ENCODE results near the gene GNAI2.
"Not testable (repeated sequence)": the region's sequence is repeated elsewhere in the genome, so short reads cannot be mapped to it uniquely, and the experiment has no call there.

The GNAI2 gene

GRCh38 chr3:50204804-50205412 lies 31.1 kb upstream of the GNAI2 start, which contains the start of gene SLC38A3:
SLC38A3 (plus strand) TSS chr3:50205271; CDS start chr3:50214200, 8,929 bp downstream.
- peak; percentile 56 for DNase-seq (ENCODE audit: low spot score)

DNA sequence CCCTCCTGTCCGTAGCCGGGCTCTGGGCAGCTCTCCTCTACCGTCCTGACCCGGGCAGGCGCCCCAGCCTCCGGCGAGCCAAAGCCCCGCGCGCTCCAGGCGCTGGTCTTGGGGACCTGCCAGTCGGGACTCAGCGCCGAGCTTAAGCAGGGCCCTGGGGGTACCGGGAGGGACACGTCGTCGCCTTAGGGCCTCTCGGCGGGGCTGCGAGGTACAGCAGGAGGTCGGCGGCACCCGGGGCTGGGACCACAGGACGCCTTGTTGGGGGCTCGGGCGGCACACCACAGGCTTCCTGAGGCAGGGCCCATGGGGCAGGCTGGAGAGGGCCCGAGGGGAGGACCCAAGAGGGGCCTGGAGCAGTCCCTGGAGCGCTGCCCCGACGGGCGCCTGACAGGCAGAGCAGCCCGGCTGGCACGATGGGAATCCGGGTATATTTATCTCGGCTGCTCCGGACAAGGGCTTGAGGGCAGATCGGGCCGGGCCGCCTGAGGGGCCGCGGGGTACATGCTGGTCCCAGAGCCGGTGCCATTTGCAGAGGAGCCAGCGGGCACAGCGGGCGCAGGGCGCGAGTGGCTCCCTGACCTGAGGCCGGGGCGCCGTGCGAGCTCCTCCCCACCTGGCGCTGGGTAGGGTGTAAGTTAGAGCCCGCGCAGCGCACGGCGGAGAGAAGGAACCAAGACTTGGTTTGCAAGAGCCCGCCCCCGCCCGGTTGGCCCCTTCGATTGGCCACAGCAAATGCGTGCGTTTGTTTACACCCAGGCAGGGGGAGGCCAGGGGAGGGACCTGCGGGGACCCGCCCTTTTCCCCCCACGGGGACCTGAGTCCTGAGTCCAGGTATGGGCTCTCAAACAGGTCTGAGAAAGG lies 30.4 kb upstream of the GNAI2 start:
- no peak for DNase-seq (ENCODE audit: low spot score)

GRCh38 chr3:50207359-50208042 lies 28.5 kb upstream of the GNAI2 start:
- DNase-seq (ENCODE audit: low spot score) = no peak

GRCh38 chr3:50208677-50209344 lies 27.2 kb upstream of the GNAI2 start:
- no peak for DNase-seq (ENCODE audit: low spot score)

DNA sequence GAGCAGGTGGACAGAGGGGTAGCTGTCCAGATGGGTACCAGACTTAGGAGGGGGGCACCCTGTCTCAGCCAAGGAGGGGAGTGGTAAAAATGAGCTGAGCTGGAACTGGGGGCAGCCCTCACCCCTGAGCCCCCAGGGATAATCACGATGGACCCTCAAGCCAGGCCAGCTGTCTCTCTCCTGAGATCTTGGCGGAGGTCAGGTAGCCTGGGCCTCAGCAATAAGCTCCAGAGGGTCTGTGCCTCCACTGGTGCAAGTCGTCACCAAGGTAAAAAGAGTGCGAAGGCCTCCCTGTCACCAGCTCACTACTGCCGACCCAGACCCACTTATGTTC lies 25.9 kb upstream of the GNAI2 start:
- no peak for DNase-seq (ENCODE audit: low spot score)

DNA sequence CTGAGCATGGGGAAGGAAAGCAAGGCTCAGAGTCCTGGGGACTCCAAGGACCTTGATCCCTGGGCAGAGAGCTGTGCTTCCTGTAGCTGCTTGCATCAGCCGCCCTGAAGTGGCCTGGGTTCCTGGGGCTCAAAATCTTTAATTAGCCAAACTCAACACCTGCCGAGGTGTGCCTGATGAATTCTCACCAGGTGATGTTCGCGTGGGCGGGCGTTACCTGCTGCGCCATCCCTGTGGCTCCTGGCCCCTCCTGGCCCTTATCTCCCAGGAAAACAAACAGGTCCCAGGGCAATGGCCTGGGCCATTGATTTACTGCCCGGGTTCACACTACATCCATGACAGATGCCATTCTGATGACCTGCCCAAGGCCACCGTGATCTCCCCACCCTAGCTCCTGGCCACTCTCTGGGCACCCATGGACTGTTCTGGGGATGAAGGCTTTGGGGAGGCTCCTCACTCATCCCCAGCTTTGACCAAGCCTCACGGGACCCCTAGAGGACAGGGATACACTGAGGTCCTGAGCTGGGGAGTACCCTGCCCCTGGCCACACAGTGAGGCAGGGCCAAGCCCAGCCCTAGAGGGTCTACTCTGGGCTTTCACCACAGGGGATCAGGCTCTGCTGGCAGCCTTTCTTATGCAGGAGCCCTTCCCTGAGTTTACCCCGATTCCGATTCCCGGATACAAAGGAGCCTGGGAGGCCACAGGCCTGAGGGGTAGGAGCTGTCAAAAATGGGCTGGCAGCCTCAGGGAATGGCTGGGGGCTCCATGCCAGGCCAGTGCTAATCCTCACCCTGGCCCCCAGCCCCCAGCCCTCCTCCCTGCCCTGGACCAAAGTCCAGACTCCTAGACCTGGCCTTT lies 25.3 kb upstream of the GNAI2 start:
- no peak for DNase-seq (ENCODE audit: low spot score)

- not testable (repeated sequence) for DNase-seq (ENCODE audit: low spot score)
Measured at GRCh38 chr3:50211368-50211717, 24.7 kb upstream of the GNAI2 start.

DNA sequence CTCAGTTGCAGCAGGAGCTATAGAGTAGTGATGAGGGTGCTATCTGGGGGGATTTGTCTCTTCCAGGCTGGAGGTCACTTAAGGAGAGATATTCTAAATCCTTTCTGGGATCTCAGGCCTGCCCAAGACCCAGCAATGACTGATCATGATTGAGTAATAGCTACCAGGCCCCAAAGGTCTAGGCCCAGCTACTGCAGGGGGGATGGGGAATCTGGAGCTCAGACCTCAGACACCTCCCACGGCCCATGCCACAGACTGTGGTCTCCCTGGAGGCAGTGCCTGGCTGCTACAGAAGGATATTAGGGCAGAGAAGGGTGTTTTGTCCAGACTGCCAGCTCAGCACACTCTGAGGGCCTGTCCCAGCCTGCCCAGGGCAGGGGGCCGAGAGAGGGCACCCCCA lies 24.1 kb upstream of the GNAI2 start:
- no peak for DNase-seq (ENCODE audit: low spot score)

DNA sequence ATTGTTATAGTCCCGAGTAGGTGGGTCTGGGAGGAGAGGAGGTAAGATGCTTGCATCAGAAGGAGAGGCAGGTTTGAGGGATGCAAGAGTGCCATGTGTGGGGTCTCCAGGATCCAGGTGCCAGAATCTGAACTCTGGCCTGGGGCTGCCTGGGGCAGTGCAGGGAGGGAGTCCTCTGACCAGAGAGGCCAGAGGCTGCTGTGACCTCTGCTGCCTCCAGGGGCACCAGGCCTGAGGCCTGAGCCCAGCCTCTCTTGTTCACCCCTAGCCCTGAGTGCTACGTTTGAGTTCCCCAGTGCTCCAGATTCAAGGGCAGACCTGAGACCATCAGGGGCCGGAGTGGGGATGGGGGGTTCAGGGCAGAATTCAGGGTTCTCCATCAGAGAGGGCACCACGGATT lies 23.5 kb upstream of the GNAI2 start:
- DNase-seq (ENCODE audit: low spot score) = no peak

GRCh38 chr3:50212971-50213370 lies 23.0 kb upstream of the GNAI2 start:
- no peak for DNase-seq (ENCODE audit: low spot score)

GRCh38 chr3:50213373-50213772 lies 22.6 kb upstream of the GNAI2 start:
- DNase-seq (ENCODE audit: low spot score) = peak; percentile 95

- DNase-seq (ENCODE audit: low spot score) = no peak
Measured at GRCh38 chr3:50214824-50215223, 21.2 kb upstream of the GNAI2 start.

- no peak for DNase-seq (ENCODE audit: low spot score)
Measured at GRCh38 chr3:50215529-50215928, 20.5 kb upstream of the GNAI2 start.

DNA sequence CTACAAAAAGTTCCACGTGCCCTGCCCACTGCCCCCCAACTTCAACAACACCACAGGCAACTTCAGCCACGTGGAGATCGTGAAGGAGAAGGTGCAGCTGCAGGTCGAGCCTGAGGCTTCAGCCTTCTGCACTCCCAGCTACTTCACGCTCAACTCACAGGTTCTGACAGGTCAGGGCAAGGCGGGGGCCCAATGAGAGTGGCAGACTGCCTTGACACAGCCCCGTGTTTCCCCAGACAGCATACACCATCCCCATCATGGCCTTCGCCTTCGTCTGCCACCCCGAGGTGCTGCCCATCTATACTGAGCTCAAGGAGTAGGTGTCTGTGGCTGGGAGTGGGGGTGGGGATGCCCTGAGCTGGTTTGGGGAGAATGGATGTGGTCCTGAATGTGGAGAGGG lies 18.3 kb upstream of the GNAI2 start:
- no peak for DNase-seq (ENCODE audit: low spot score)

GRCh38 chr3:50218448-50218847 lies 17.6 kb upstream of the GNAI2 start:
- DNase-seq (ENCODE audit: low spot score) = no peak

DNA sequence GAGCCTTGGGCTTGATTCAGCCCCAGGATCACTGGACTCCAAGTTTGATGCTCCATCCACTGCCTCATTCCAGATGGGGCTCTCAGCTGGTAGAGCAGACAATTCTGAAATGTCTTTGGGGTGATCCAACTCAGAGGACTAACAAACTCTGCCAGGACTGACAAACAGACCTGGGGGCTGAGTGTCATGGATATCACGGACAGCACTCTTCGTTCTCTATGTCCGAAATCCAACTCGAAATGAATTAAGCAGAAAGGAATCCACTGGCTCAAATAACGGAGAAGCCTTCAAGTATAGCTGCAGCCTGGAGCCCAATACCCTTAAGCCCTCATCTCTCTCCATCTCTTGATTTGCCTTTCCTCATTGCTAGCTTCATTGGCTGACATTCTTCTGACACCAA lies 16.7 kb upstream of the GNAI2 start:
- DNase-seq (ENCODE audit: low spot score) = no peak

DNA sequence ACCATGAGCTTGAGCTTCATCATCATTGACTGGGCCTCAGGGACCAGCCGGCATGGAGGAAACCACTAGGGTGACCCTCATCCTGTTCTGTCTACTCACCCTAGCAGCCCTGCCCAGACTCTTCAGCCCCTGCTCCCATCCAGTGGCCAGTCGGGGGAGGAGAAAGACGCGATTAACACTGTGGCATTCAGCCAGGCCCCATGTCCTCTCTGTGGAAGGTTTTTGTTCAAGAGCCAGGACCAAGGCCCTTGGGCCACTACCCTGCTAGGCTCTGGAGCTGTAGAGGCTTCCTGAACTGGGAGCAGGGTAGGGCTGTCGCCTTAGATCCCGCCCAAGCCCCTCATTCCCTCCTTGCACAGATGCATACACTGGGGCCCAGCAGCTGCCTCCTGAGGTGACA lies 15.9 kb upstream of the GNAI2 start:
- DNase-seq (ENCODE audit: low spot score) = no peak

- DNase-seq (ENCODE audit: low spot score) = no peak
Measured at GRCh38 chr3:50221051-50221410, 15.0 kb upstream of the GNAI2 start.

- peak; percentile 45 for DNase-seq (ENCODE audit: low spot score)
Measured at GRCh38 chr3:50221411-50222168, 14.4 kb upstream of the GNAI2 start.

- DNase-seq (ENCODE audit: low spot score) = no peak
Measured at GRCh38 chr3:50222169-50222528, 13.9 kb upstream of the GNAI2 start.

GRCh38 chr3:50224639-50225038 lies 11.4 kb upstream of the GNAI2 start:
- no peak for DNase-seq (ENCODE audit: low spot score)

Measured in Ammon's horn (tissue), 1 donor.